Endothelial cell of umbilical vein (primary cell): ENCODE results near the gene PROCR. TPM values are rescaled to one million over a fixed set of nuclear protein-coding genes. Genes with fewer than 3 reads are reported as not detected.
"Not testable (repeated sequence)": the region's sequence is repeated elsewhere in the genome, so short reads cannot be mapped to it uniquely, and the experiment has no call there.

Experiments used
- BruUV-seq: library from RNA; stranded (reverse); fragments of 400-500 nt; replicated peaks from 2 replicates; lab custom pipeline; 2021; lab: Mats Ljungman, UMichigan
- CTCF ChIA-PET: fragments of 300-600, 350-600 bp; sonication (Branson Sonifier 250); formaldehyde crosslinking; loops from one replicate; lab custom pipeline; 2021; ENCODE audit warnings: antibody characterized with exemption, inconsistent platforms; lab: Charles Lee
- POLR2A ChIA-PET: fragments of 300-600, 350-600 bp; sonication (Branson Sonifier 250); formaldehyde crosslinking; loops from one replicate; lab custom pipeline; 2021; ENCODE audit warnings: antibody characterized with exemption, inconsistent platforms; lab: Charles Lee
- DNase-seq: peaks from one replicate; pipeline ENCODE4 v3.0.0-alpha.2; 2011; ENCODE audit warnings: low read depth, low spot score
- FAIRE-seq: peaks from 2 replicates; lab custom pipeline; 2011; peaks lifted over from hg19 to GRCh38; lab: Jason Lieb, UNC
- H2AFZ ChIP-seq: 2 replicates; pipeline ENCODE4 v1.6.0; 2012; ENCODE audit warnings: low read depth, low read length, control low read depth, inconsistent platforms
- H3K27ac ChIP-seq: 2 replicates; pipeline ENCODE4 v1.5.1; 2011; ENCODE audit warnings: low read depth, mild to moderate bottlenecking, control low read depth, low read length, moderate library complexity; ENCODE audit not compliant: insufficient read depth
- H3K27me3 ChIP-seq, 2 experiments: 2 replicates each; pipeline versions ENCODE4 v1.6.0 to v1.6.1; 2011; ENCODE audit warnings: low read length in 2 of 2, mixed read lengths in 1 of 2; ENCODE audit not compliant: control insufficient read depth in 2 of 2, insufficient read depth in 2 of 2
- H3K36me3 ChIP-seq, 2 experiments: 2 replicates in 1 of 2; 3 replicates in 1 of 2; pipeline ENCODE4 v1.5.1; 2011; ENCODE audit warnings: low read length in 2 of 2, mild to moderate bottlenecking in 1 of 2, moderate library complexity in 1 of 2; ENCODE audit not compliant: control insufficient read depth in 2 of 2, insufficient read depth in 2 of 2; ENCODE audit errors: extremely low read depth in 1 of 2
- H3K4me1 ChIP-seq: 3 replicates; pipeline ENCODE4 v1.5.1; 2011; ENCODE audit warnings: mild to moderate bottlenecking, low read length; ENCODE audit not compliant: control insufficient read depth, insufficient read depth; ENCODE audit errors: extremely low read depth
- H3K4me2 ChIP-seq: 2 replicates; pipeline ENCODE4 v1.6.1; 2011; ENCODE audit warnings: low read length, control low read depth, mixed read lengths; ENCODE audit not compliant: insufficient read depth
- H3K4me3 ChIP-seq, 3 experiments: fragments of 200-600 bp in 1 of 3; sonication (generic), shearing (Covaris generic) in 1 of 3; replicated peaks in 1 of 3; 2 replicates each; pipeline ENCODE4 v1.5.1; 2011 to 2016; ENCODE audit warnings: control low read depth in 3 of 3, low read length in 3 of 3, mild to moderate bottlenecking in 2 of 3, inconsistent platforms in 1 of 3, low read depth in 1 of 3, moderate library complexity in 1 of 3; ENCODE audit not compliant: insufficient read depth in 1 of 3
- H3K79me2 ChIP-seq: 2 replicates; pipeline ENCODE4 v1.6.0; 2012; ENCODE audit warnings: low read length, inconsistent platforms; ENCODE audit not compliant: control insufficient read depth, insufficient read depth
- H3K9ac ChIP-seq: replicated peaks from 2 replicates; pipeline ENCODE3; 2011; ENCODE audit warnings: low read length, control low read depth; ENCODE audit not compliant: insufficient read depth; ENCODE audit errors: extremely low read depth
- H3K9me1 ChIP-seq: replicated peaks from 3 replicates; pipeline ENCODE4 v1.6.0; 2011; ENCODE audit warnings: mild to moderate bottlenecking, low read length; ENCODE audit not compliant: control insufficient read depth, insufficient read depth; ENCODE audit errors: extremely low read depth
- H3K9me3 ChIP-seq: replicated peaks from 2 replicates; pipeline ENCODE4 v1.5.1; 2012; ENCODE audit warnings: low read length, inconsistent platforms; ENCODE audit not compliant: control insufficient read depth, insufficient read depth
- H4K20me1 ChIP-seq: replicated peaks from 2 replicates; pipeline ENCODE3; 2011; ENCODE audit warnings: mild to moderate bottlenecking, low read length; ENCODE audit not compliant: control insufficient read depth, insufficient read depth; ENCODE audit errors: extremely low read depth
- CTCF ChIP-seq, 2 donors: IDR thresholded peaks; 1 replicate in 1 of 2; 2 replicates in 1 of 2; pipeline ENCODE4 v1.5.1; 2011; ENCODE audit warnings: low read length in 2 of 2, mild to moderate bottlenecking in 2 of 2, moderate library complexity in 2 of 2, control low read depth in 1 of 2, inconsistent platforms in 1 of 2, low read depth in 1 of 2; ENCODE audit not compliant: insufficient read depth in 1 of 2; ENCODE audit errors: extremely low read depth in 1 of 2
- EZH2 ChIP-seq: IDR thresholded peaks from 2 replicates; pipeline ENCODE4 v1.6.1; 2012; ENCODE audit warnings: borderline replicate concordance, low read depth, mild to moderate bottlenecking, moderate library complexity, low read length, inconsistent platforms; ENCODE audit not compliant: severe bottlenecking
- FOS ChIP-seq: IDR thresholded peaks from 2 replicates; pipeline ENCODE4 v1.6.1; 2011; ENCODE audit warnings: mild to moderate bottlenecking, low read length, moderate library complexity, borderline replicate concordance; ENCODE audit not compliant: insufficient read depth
- GATA2 ChIP-seq: IDR thresholded peaks from 2 replicates; pipeline ENCODE4 v1.7.0; 2011; ENCODE audit warnings: low read depth, mild to moderate bottlenecking, moderate library complexity, mixed read lengths, low read length; ENCODE audit not compliant: insufficient read length, insufficient read depth
- JUN ChIP-seq: IDR thresholded peaks from 2 replicates; pipeline ENCODE4 v1.6.1; 2011; ENCODE audit warnings: borderline replicate concordance, low read depth; ENCODE audit not compliant: insufficient read length, insufficient read depth
- MAX ChIP-seq: IDR thresholded peaks from 2 replicates; pipeline ENCODE4 v1.6.1; 2011; ENCODE audit not compliant: insufficient read depth, insufficient read length
- MYC ChIP-seq: IDR thresholded peaks from one replicate; pipeline ENCODE4 v1.6.1; 2011; ENCODE audit warnings: mild to moderate bottlenecking, low read depth, low read length
- POLR2A ChIP-seq: IDR thresholded peaks from 2 replicates; pipeline ENCODE4 v1.6.1; 2012; ENCODE audit warnings: low read depth, mild to moderate bottlenecking, control low read depth, low read length
- POLR2AphosphoS5 ChIP-seq: IDR thresholded peaks from 2 replicates; pipeline ENCODE4 v1.6.1; 2012; ENCODE audit warnings: low read depth, mild to moderate bottlenecking, control low read depth, low read length, moderate library complexity; ENCODE audit not compliant: insufficient read depth
- dilution Hi-C: fragments of 300-500 bp; cut with MboI; formaldehyde crosslinking; loops from one replicate; pipeline ENCODE4 v1.15.0; 2019; ENCODE audit warnings: low sequenced_read_pairs; ENCODE audit not compliant: extremely low pct_ligation_motif_present
- intact Hi-C: fragments of 100-400 bp; cut with micrococcal nuclease; formaldehyde crosslinking; loops from one replicate; pipeline ENCODE4 v1.10.0; 2022
- polyA plus RNA-seq, 4 experiments: library from polyadenylated mRNA; depleted of rRNA in 3 of 4; stranded (reverse) in 3 of 4; unstranded in 1 of 4; fragments of >200 nt; gene quantifications; 2 replicates each; pipeline versions ENCODE4 v1.2.1 to v1.2.3, GENCODE V29; 2011 to 2012; ENCODE audit warnings: missing spikeins in 1 of 4
- total RNA-seq: library from RNA; stranded (reverse); gene quantifications from 2 replicates; pipeline ENCODE4 v1.2.3, GENCODE V29; 2021

PROCR gene
- total and polyA plus RNA-seq, 2 donors (not counting 3 experiments of a cell fraction or from before 2014, with no cell fraction given) = 251 to 376 TPM

GRCh38 chr20:35146920-35147574 is 24.8 kb upstream of the PROCR start, which contains the start of gene EDEM2:
EDEM2 (minus strand) TSS chr20:35147336; CDS start chr20:35147258, 78 bp downstream.
- TF ChIP-seq JUN = no peak
- peak; percentile 75 for TF ChIP-seq POLR2A
- no peak for TF ChIP-seq EZH2
- TF ChIP-seq POLR2AphosphoS5 = peak; percentile 85
- no peak for TF ChIP-seq FOS
- TF ChIP-seq GATA2 = no peak
- peak in 1 of 2 donors; percentile 10 for TF ChIP-seq CTCF (IDR thresholded peaks at IDR 0.05; ENCODE audit: extremely low read depth in 1 of 2, insufficient read depth in 1 of 2, low read depth in 1 of 2, low read length in 2 of 2)
- TF ChIP-seq MAX = no peak
- TF ChIP-seq MYC = no peak
- POLR2A ChIA-PET = interaction anchor here (0.6 to 3.6 kb wide), 5 partner anchors 11 to 138 kb away, joined by 3 to 18 read pairs (median 5); partner anchors contain the start of gene EIF6
- Histone ChIP-seq H3K9me1 (no peaks in the 10 kb centered on the region), H3K27me3 (no peaks in the 10 kb centered on the region), H3K4me2 (peak within 1 kb of the TSS; percentile 92), H3K36me3 (peaks cover 0 to 1% of the 10 kb centered on the region in 2 experiments), H3K4me3 (peak within 1 kb of the TSS; percentile 49 to 85 (median 82)), H3K9me3 (no peaks in the 10 kb centered on the region), H2AFZ (peak within 1 kb of the TSS; percentile 93), H4K20me1 (no peaks in the 10 kb centered on the region), H3K27ac (peak within 1 kb of the TSS; percentile 81), H3K9ac (peak within 1 kb of the TSS; percentile 55), H3K4me1 (peaks cover 24% of the 10 kb centered on the region), H3K79me2 (peaks cover 8% of the 10 kb centered on the region)
- DNase-seq (peak; percentile 93), FAIRE-seq (peak; percentile 94)
- intact Hi-C loops (loop anchor here (1.0 kb wide), 2 partner anchors 19 to 24 kb away; no protein-coding TSS in a partner anchor), dilution Hi-C loops (no loop called here)
- BruUV-seq = no TSS peak
- CTCF ChIA-PET = interaction anchor here (0.7 to 8.6 kb wide), 20 partner anchors 16 to 273 kb away, joined by 3 to 294 read pairs (median 3); partner anchors contain the start of genes MMP24, PROCR and TRPC4AP

GRCh38 chr20:35147575-35148071 is 24.2 kb upstream of the PROCR start:
- DNase-seq = not testable (repeated sequence)

More at GRCh38 chr20:35147575-35148071, 24.2 kb upstream of the PROCR start:
- peak overlapping the region; percentile 93 for H2AFZ ChIP-seq
- ChIA-PET POLR2A (interaction anchor here (0.6 to 3.6 kb wide), 4 partner anchors 12 to 39 kb away, joined by 3 to 18 read pairs (median 4); no protein-coding TSS in a partner anchor), CTCF (interaction anchor here (0.7 to 8.6 kb wide), 14 partner anchors 15 to 274 kb away, joined by 3 to 294 read pairs (median 4); partner anchors contain the start of genes PROCR and TRPC4AP)
- H3K36me3 ChIP-seq, H3K79me2 ChIP-seq, FAIRE-seq, H3K27me3 ChIP-seq, H4K20me1 ChIP-seq, H3K9me1 ChIP-seq, H3K9me3 ChIP-seq, dilution Hi-C loops: not testable (repeated sequence)
- peak overlapping the region; percentile 92 for H3K4me2 ChIP-seq
- H3K4me3 ChIP-seq = peak overlapping the region; percentile 49 to 85 (median 82)
- BruUV-seq = TSS peak; percentile 88
- peaks cover 24% of the 10 kb centered on the region for H3K4me1 ChIP-seq
- H3K27ac ChIP-seq = peak overlapping the region; percentile 81
- intact Hi-C loops = loop anchor here (1.0 kb wide), 2 partner anchors 19 to 24 kb away; no protein-coding TSS in a partner anchor
- peak overlapping the region; percentile 55 for H3K9ac ChIP-seq
